ENCODE measurements around the gene RNASE2. TPM values are rescaled to one million over a fixed set of nuclear protein-coding genes. Genes with fewer than 3 reads are reported as not detected.
A peak's percentile ranks its signal among the peaks of the same experiment; 100 is the strongest.

Gene RNASE2
- total RNA-seq, 6 experiments from 2014 or later, result 0.29 to 1.7 (median 0.81) TPM; not detected in 1

DNA sequence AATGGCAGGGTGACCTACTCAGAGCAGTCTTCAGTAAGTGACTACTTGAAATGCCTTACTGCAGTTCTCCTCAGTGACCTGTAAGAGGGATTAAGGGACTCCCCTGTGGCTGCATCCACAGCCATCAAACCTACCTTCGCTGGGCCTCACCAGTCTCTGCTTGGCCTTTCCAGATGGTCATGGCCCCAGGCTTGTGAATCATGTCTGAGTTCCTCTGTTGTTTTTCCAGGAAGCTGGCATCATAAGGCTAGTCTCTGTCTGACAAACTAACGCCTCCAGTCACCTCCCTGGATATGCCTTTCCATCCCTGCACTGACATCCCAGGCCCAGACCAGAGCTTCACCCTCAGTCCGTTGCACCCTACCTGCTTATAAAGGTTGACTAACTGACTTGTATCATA lies 14.0 kb downstream of the RNASE2 start:
- Histone ChIP-seq H3K36me3 (no peaks in the 10 kb centered on the region), H3K4me1 (peaks cover 0 to 12% (median 2%) of the 10 kb centered on the region in 4 donors), H3K4me3 (no peak overlapping the region), H3K27me3 (no peaks in the 10 kb centered on the region), H3K9me3 (no peaks in the 10 kb centered on the region), H3K27ac (no peak overlapping the region)
- TF ChIP-seq, protein P1, sequence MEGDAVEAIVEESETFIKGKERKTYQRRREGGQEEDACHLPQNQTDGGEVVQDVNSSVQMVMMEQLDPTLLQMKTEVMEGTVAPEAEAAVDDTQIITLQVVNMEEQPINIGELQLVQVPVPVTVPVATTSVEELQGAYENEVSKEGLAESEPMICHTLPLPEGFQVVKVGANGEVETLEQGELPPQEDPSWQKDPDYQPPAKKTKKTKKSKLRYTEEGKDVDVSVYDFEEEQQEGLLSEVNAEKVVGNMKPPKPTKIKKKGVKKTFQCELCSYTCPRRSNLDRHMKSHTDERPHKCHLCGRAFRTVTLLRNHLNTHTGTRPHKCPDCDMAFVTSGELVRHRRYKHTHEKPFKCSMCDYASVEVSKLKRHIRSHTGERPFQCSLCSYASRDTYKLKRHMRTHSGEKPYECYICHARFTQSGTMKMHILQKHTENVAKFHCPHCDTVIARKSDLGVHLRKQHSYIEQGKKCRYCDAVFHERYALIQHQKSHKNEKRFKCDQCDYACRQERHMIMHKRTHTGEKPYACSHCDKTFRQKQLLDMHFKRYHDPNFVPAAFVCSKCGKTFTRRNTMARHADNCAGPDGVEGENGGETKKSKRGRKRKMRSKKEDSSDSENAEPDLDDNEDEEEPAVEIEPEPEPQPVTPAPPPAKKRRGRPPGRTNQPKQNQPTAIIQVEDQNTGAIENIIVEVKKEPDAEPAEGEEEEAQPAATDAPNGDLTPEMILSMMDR (IDR thresholded peaks at IDR 0.05), result no peak
- no peak for TF ChIP-seq POLR2A (IDR thresholded peaks at IDR 0.05)
- no peak for ATAC-seq
- 75% methylated on average over 3 of the region's 3 CpGs for WGBS (ENCODE audit: insufficient coverage, low coverage, low lambda C conversion rate, missing lambda C conversion rate)
- intact Hi-C loops (cut with DNase I), result no loop called here
- DNase-seq, result no peak

DNA sequence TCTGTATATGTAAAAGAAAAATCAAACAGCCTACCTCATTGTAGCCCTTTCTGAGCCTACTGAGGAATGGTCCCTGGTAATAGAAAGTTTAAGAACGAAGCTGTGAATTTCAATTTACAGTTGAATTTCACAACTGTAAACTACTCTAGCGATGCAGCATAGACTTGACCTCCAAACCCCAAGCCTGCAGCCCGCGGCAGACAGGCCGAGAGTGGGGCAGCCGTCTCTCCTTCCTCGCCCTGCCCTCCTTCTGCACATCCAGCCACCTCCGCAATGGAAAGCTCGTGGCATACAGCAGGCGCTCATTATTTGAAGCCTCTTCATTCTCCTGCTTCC lies 15.3 kb downstream of the RNASE2 start:
- intact Hi-C loops (cut with DNase I), result no loop called here
- 8% methylated on average over 10 of the region's 10 CpGs for WGBS (ENCODE audit: insufficient coverage, low coverage, low lambda C conversion rate, missing lambda C conversion rate)
- TF ChIP-seq, protein P1 (IDR thresholded peaks at IDR 0.05), result no peak
- TF ChIP-seq POLR2A (IDR thresholded peaks at IDR 0.05), result no peak
- Histone ChIP-seq H3K27me3 (no peaks in the 10 kb centered on the region), H3K9me3 (no peaks in the 10 kb centered on the region), H3K4me1 (peaks cover 0 to 12% (median 2%) of the 10 kb centered on the region in 4 donors), H3K4me3 (peak overlapping the region; percentile 55 to 70 (median 66)), H3K27ac (peak overlapping the region in 1 of 3 donors; percentile 55), H3K36me3 (no peaks in the 10 kb centered on the region)
- no peak for DNase-seq
- ATAC-seq, result peak in 3 of 4 donors; percentile 1 to 29 (median 5)

DNA sequence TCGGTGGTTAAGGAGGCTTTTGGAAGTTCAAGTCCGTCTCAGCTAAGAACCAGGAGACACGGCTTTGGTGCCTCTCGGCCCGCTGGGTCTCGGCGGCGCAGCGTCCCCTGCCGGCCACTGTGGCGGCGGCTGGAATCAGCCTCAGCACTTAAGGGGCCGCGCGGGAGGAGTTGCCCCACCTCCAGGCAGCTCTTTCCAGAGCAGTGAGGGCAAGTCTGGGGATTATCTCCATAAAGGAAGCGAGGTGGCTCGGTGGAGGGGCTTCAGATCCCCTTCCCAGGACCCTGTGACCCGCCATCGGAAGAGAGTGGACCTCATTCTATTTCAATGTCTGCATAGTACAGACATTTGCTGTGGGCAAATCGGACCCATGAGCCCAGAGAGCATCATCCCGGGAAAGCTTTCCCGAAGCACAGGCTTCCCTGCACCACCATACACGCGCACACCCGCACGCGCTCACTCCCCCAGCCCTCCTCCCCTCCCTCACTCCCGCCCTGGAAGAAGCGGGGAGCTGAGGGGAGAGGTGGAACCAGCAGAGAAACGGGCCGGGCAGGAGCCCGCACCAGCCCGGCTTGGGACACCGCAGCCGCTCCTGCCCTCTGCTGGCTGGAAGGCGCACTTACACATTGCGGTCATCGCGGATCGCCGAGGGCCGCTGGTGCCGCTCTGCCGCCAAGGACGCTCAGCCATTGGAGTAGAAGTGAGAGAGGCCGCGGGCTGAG lies 15.9 kb downstream of the RNASE2 start:
- ATAC-seq, result peak; percentile 97 to 99 (median 98)
- peak overlapping the region; percentile 47 to 55 (median 54) for H3K27ac ChIP-seq

DNA sequence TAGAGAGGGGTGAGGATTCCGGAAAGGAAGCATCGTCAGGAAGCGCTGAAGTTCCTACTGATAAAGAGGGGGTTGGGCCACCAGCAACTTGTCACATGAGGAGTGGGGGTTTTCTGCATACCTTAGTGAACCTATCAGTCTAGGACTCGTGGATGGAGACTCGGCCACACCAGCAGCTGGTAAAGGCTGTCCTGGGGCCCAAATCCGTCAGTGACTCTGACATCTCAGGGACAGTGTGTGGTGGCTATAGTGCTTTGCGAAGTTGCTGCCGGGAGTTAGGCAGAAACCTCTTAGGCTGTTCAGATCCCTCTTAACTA lies 16.4 kb downstream of the RNASE2 start:
- no peaks in the 10 kb centered on the region for H3K36me3 ChIP-seq
- no peaks in the 10 kb centered on the region for H3K27me3 ChIP-seq
- H3K9me3 ChIP-seq, result no peaks in the 10 kb centered on the region
- ATAC-seq (no peak), DNase-seq (no peak)
- peaks cover 0 to 12% (median 2%) of the 10 kb centered on the region in 4 donors for H3K4me1 ChIP-seq
- peak overlapping the region in 2 of 3 donors; percentile 4 to 55 for H3K27ac ChIP-seq
- intact Hi-C loops (cut with DNase I), result no loop called here
- 8% methylated on average over 5 of the region's 8 CpGs for WGBS (ENCODE audit: insufficient coverage, low coverage, low lambda C conversion rate, missing lambda C conversion rate)
- peak overlapping the region in 2 of 3 donors; percentile 55 to 66 for H3K4me3 ChIP-seq
- TF ChIP-seq, protein P1 (IDR thresholded peaks at IDR 0.05), result no peak
- no peak for TF ChIP-seq POLR2A (IDR thresholded peaks at IDR 0.05)

More for the DNA sequence above, 15.9 kb downstream of the RNASE2 start:
- peak; percentile 85 to 89 (median 87) for DNase-seq
- no peak for TF ChIP-seq POLR2A (IDR thresholded peaks at IDR 0.05)
- TF ChIP-seq, protein P1 (IDR thresholded peaks at IDR 0.05), result peak; percentile 72 to 86 (median 77)
- intact Hi-C loops (cut with DNase I), result no loop called here
- Histone ChIP-seq H3K4me3 (peak overlapping the region; percentile 55 to 70 (median 66)), H3K27me3 (no peaks in the 10 kb centered on the region), H3K4me1 (peaks cover 0 to 12% (median 2%) of the 10 kb centered on the region in 4 donors), H3K36me3 (no peaks in the 10 kb centered on the region), H3K9me3 (no peaks in the 10 kb centered on the region)
- WGBS (ENCODE audit: insufficient coverage, low coverage, low lambda C conversion rate, missing lambda C conversion rate), result 0% methylated on average over 12 of the region's 47 CpGs

Measured in right lobe of liver (tissue), 6 donors.